IMR-90 (cell line): ENCODE results near the gene KRTAP5-3. TPM values are rescaled to one million over a fixed set of nuclear protein-coding genes. Genes with fewer than 3 reads are reported as not detected.

ENCODE experiments used
- ATAC-seq: fragments of 200-7000 bp; cut with Tn5 transposase; 2 replicates; pipeline ENCODE4 v1.9.1; 2020; ENCODE audit warnings: low read depth, mild to moderate bottlenecking, moderate library complexity
- BruUV-seq: library from RNA; stranded (reverse); fragments of 400-500 nt; replicated peaks from 2 replicates; lab custom pipeline; 2021; lab: Mats Ljungman, UMichigan
- CTCF ChIA-PET: fragments of 300-600 bp; formaldehyde crosslinking; extraction: SDS; loops from one replicate; lab custom pipeline; 2021; ENCODE audit warnings: antibody characterized with exemption; lab: Yijun Ruan, JAX
- POLR2A ChIA-PET: fragments of 300-600 bp; sonication (Branson Sonifier 250); formaldehyde crosslinking; loops from one replicate; lab custom pipeline; 2022; ENCODE audit warnings: antibody characterized with exemption; ENCODE audit not compliant: unreplicated experiment; lab: Charles Lee
- DNase-seq: peaks from one replicate; pipeline ENCODE4 v3.0.0; 2013
- H2AFZ ChIP-seq: replicated peaks from 2 replicates; pipeline ENCODE3; 2013; ENCODE audit warnings: low read length, mild to moderate bottlenecking; ENCODE audit not compliant: poor library complexity
- H2AK5ac ChIP-seq: 2 replicates; pipeline ENCODE4 v1.6.1; 2013; ENCODE audit warnings: low read depth, low read length, inconsistent platforms
- H2AK9ac ChIP-seq: replicated peaks from 2 replicates; pipeline ENCODE3; 2013; ENCODE audit warnings: mild to moderate bottlenecking, low read depth, low read length, moderate library complexity; ENCODE audit not compliant: poor library complexity
- H2BK120ac ChIP-seq: 2 replicates; pipeline ENCODE4 v1.6.1; 2013; ENCODE audit warnings: low read depth, low read length, inconsistent platforms
- H2BK15ac ChIP-seq: 3 replicates; pipeline ENCODE4 v1.6.1; 2013; ENCODE audit warnings: low read depth, low read length, inconsistent platforms
- H2BK20ac ChIP-seq: 2 replicates; pipeline ENCODE4 v1.6.1; 2013; ENCODE audit warnings: low read depth, mild to moderate bottlenecking, inconsistent platforms, low read length, moderate library complexity
- H2BK5ac ChIP-seq: 2 replicates; pipeline ENCODE4 v1.6.1; 2013; ENCODE audit warnings: mild to moderate bottlenecking, low read depth, low read length, inconsistent platforms; ENCODE audit not compliant: poor library complexity, severe bottlenecking
- H3K14ac ChIP-seq: replicated peaks from 2 replicates; pipeline ENCODE4 v1.6.1; 2013; ENCODE audit warnings: low read depth, low read length, inconsistent platforms
- H3K18ac ChIP-seq: 2 replicates; pipeline ENCODE4 v1.6.1; 2013; ENCODE audit warnings: low read depth, low read length, control low read depth
- H3K23ac ChIP-seq: 2 replicates; pipeline ENCODE4 v1.6.1; 2013; ENCODE audit warnings: low read depth, low read length, inconsistent platforms
- H3K27ac ChIP-seq: 2 replicates; pipeline ENCODE4 v1.5.1; 2013; ENCODE audit warnings: mild to moderate bottlenecking, control low read depth, low read length; ENCODE audit not compliant: insufficient read depth
- H3K27me3 ChIP-seq: 2 replicates; pipeline ENCODE4 v1.6.1; 2013; ENCODE audit warnings: low read length; ENCODE audit not compliant: control insufficient read depth, insufficient read depth
- H3K36me3 ChIP-seq: 2 replicates; pipeline ENCODE4 v1.6.1; 2013; ENCODE audit warnings: low read length, mixed read lengths; ENCODE audit not compliant: control insufficient read depth, insufficient read depth
- H3K4ac ChIP-seq: 2 replicates; pipeline ENCODE4 v1.6.1; 2013; ENCODE audit warnings: low read depth, low read length, inconsistent platforms
- H3K4me1 ChIP-seq: 2 replicates; pipeline ENCODE4 v1.6.1; 2013; ENCODE audit warnings: low read length, mixed read lengths; ENCODE audit not compliant: control insufficient read depth, insufficient read depth
- H3K4me2 ChIP-seq: 2 replicates; pipeline ENCODE4 v1.6.1; 2013; ENCODE audit warnings: low read depth, mild to moderate bottlenecking, control low read depth, low read length, moderate library complexity
- H3K4me3 ChIP-seq: 2 replicates; pipeline ENCODE4 v1.5.1; 2013; ENCODE audit warnings: low read depth, mild to moderate bottlenecking, control low read depth, low read length, moderate library complexity; ENCODE audit not compliant: insufficient read depth
- H3K56ac ChIP-seq: 2 replicates; pipeline ENCODE4 v1.6.1; 2013; ENCODE audit warnings: low read length, inconsistent platforms; ENCODE audit not compliant: insufficient read depth; ENCODE audit errors: extremely low read depth
- H3K79me1 ChIP-seq, 2 experiments: 2 replicates each; pipeline ENCODE4 v1.6.1; 2013; ENCODE audit warnings: low read length in 2 of 2, inconsistent platforms in 1 of 2, low read depth in 1 of 2
- H3K9ac ChIP-seq: 2 replicates; pipeline ENCODE4 v1.6.1; 2013; ENCODE audit warnings: low read depth, low read length, control low read depth
- H3K9me1 ChIP-seq: 2 replicates; pipeline ENCODE4 v1.6.1; 2013; ENCODE audit warnings: low read length, inconsistent platforms; ENCODE audit not compliant: insufficient read depth
- H3K9me3 ChIP-seq: 2 replicates; pipeline ENCODE4 v1.6.1; 2013; ENCODE audit warnings: low read length; ENCODE audit not compliant: control insufficient read depth, insufficient read depth
- H4K20me1 ChIP-seq: 2 replicates; pipeline ENCODE4 v1.6.1; 2013; ENCODE audit warnings: low read length, inconsistent platforms; ENCODE audit not compliant: insufficient read depth
- H4K5ac ChIP-seq: 2 replicates; pipeline ENCODE4 v1.6.1; 2013; ENCODE audit warnings: mild to moderate bottlenecking, low read depth, low read length, control low read depth
- H4K8ac ChIP-seq, 2 experiments: 2 replicates each; pipeline ENCODE4 v1.6.1; 2013; ENCODE audit warnings: low read depth in 2 of 2, low read length in 2 of 2, control low read depth in 1 of 2, inconsistent platforms in 1 of 2
- H4K91ac ChIP-seq: 2 replicates; pipeline ENCODE4 v1.6.1; 2013; ENCODE audit warnings: low read depth, low read length, inconsistent platforms; ENCODE audit not compliant: insufficient read depth
- BHLHE40 ChIP-seq: fragments of 150-350 bp; IDR thresholded peaks from 2 replicates; pipeline ENCODE4 v1.6.1; 2016; ENCODE audit warnings: mild to moderate bottlenecking, low read depth, low read length
- CEBPB ChIP-seq: IDR thresholded peaks from 2 replicates; pipeline ENCODE4 v1.6.1; 2012; ENCODE audit warnings: low read depth, low read length, improper control_type of control experiment
- CHD1 ChIP-seq: IDR thresholded peaks from 2 replicates; pipeline ENCODE4 v1.6.1; 2012; ENCODE audit warnings: low read depth, low read length, improper control_type of control experiment
- CTCF ChIP-seq: conservative IDR thresholded peaks from 2 replicates; pipeline ENCODE4 v1.5.1; 2012; ENCODE audit warnings: mild to moderate bottlenecking, low read depth, low read length, improper control_type of control experiment
- ELK1 ChIP-seq: fragments of 150-350 bp; IDR thresholded peaks from 2 replicates; pipeline ENCODE4 v1.6.1; 2016; ENCODE audit warnings: low read depth, mild to moderate bottlenecking, low read length, moderate library complexity, borderline replicate concordance
- FOS ChIP-seq: fragments of 150-350 bp; IDR thresholded peaks from 2 replicates; pipeline ENCODE4 v1.6.1; 2016; ENCODE audit warnings: low read depth, low read length
- MAFK ChIP-seq: IDR thresholded peaks from 2 replicates; pipeline ENCODE4 v1.6.1; 2012; ENCODE audit warnings: low read depth, low read length, improper control_type of control experiment
- MAZ ChIP-seq: IDR thresholded peaks from 2 replicates; pipeline ENCODE4 v1.6.1; 2012; ENCODE audit warnings: low read depth, mild to moderate bottlenecking, low read length, improper control_type of control experiment, moderate library complexity, borderline replicate concordance
- NFE2L2 ChIP-seq: fragments of 150-350 bp; IDR thresholded peaks from 2 replicates; pipeline ENCODE4 v1.6.1; 2016; ENCODE audit warnings: low read depth, mild to moderate bottlenecking, low read length
- RCOR1 ChIP-seq: IDR thresholded peaks from 2 replicates; pipeline ENCODE4 v1.6.1; 2012; ENCODE audit warnings: mild to moderate bottlenecking, low read length, improper control_type of control experiment; ENCODE audit not compliant: insufficient replicate concordance
- RFX5 ChIP-seq: IDR thresholded peaks from 2 replicates; pipeline ENCODE4 v1.8.0; 2012; ENCODE audit warnings: low read depth, mild to moderate bottlenecking, low read length, moderate library complexity
- SMC3 ChIP-seq: fragments of 150-350 bp; IDR thresholded peaks from 2 replicates; pipeline ENCODE4 v1.6.1; 2016; ENCODE audit warnings: low read depth, mild to moderate bottlenecking, antibody characterized with exemption, low read length, moderate library complexity
- USF2 ChIP-seq: fragments of 150-350 bp; IDR thresholded peaks from 2 replicates; pipeline ENCODE4 v1.6.1; 2017; ENCODE audit warnings: mild to moderate bottlenecking, antibody characterized with exemption, low read length, low read depth
- WGBS, 2 experiments: methylation state at CpG; one replicate each; pipeline versions ENCODE4 v1.1.5 to v1.1.7; 2013; ENCODE audit warnings: missing lambda C conversion rate in 2 of 2; ENCODE audit not compliant: insufficient read length in 1 of 2; ENCODE audit errors: extremely low coverage in 2 of 2; 5-methylcytosine and 5-hydroxymethylcytosine counted together
- dilution Hi-C: fragments of 300-500 bp; cut with HindIII; formaldehyde crosslinking; loops from one replicate; pipeline ENCODE4 v1.14.3; 2018; ENCODE audit warnings: low sequenced_read_pairs; ENCODE audit not compliant: unreplicated experiment
- in situ Hi-C: fragments of 300-500 bp; cut with MboI; formaldehyde crosslinking; loops from 3 replicates; pipeline ENCODE4 v1.14.3; 2019; ENCODE audit warnings: low sequenced_read_pairs, inconsistent platforms, mixed read lengths
- intact Hi-C: fragments of 100-400 bp; cut with micrococcal nuclease; formaldehyde crosslinking; loops from 2 replicates; pipeline ENCODE4 v1.10.0; 2022
- polyA plus RNA-seq, 3 experiments: library from polyadenylated mRNA; depleted of rRNA; stranded (reverse); fragments of >200 nt; gene quantifications; 2 replicates each; pipeline ENCODE4 v1.2.3, GENCODE V29; 2012; ENCODE audit warnings: low replicate concordance in 1 of 3
- total RNA-seq: library from RNA; depleted of rRNA; stranded (reverse); fragments of >200 nt; gene quantifications from 2 replicates; pipeline ENCODE4 v1.2.3, GENCODE V29; 2012

The KRTAP5-3 gene
- total and polyA plus RNA-seq, 2 of the 4 experiments (the other 2 are of a cell fraction) = not detected

GRCh38 chr11:1619449-1619848 is 11.2 kb upstream of the KRTAP5-3 start:
- no peak overlapping the region for H3K9ac ChIP-seq
- in situ Hi-C loops (no loop called here), intact Hi-C loops (no loop called here), dilution Hi-C loops (no loop called here)
- no peak overlapping the region for H3K4me2 ChIP-seq
- no peak overlapping the region for H3K56ac ChIP-seq
- no peak for TF ChIP-seq CEBPB
- no peak for TF ChIP-seq SMC3
- TF ChIP-seq BHLHE40 = no peak
- TF ChIP-seq RFX5 = no peak
- TF ChIP-seq CHD1 = no peak
- TF ChIP-seq RCOR1 = no peak
- no peak for TF ChIP-seq NFE2L2
- TF ChIP-seq MAZ = no peak
- no peak for TF ChIP-seq CTCF
- TF ChIP-seq USF2 = no peak
- no peak for TF ChIP-seq MAFK
- no peak for TF ChIP-seq ELK1
- TF ChIP-seq FOS = no peak
- H2AK9ac ChIP-seq = no peak overlapping the region
- H3K9me1 ChIP-seq = no peaks in the 10 kb centered on the region
- WGBS, 2 experiments = no CpG with 5 or more reads among the region's 10 CpGs
- H4K91ac ChIP-seq = no peak overlapping the region
- ATAC-seq = no peak
- no peaks in the 10 kb centered on the region for H3K36me3 ChIP-seq
- BruUV-seq = no TSS peak
- ChIA-PET POLR2A (no interaction called here), CTCF (interaction anchor here (0.6 kb wide), 1 partner anchor 130 kb away, joined by 3 read pairs; no protein-coding TSS in a partner anchor)
- H2BK5ac ChIP-seq = no peak overlapping the region
- DNase-seq = peak; percentile 15
- H2BK15ac ChIP-seq = no peak overlapping the region
- H3K27ac ChIP-seq = no peak overlapping the region
- H3K4me3 ChIP-seq = no peak overlapping the region
- H3K23ac ChIP-seq = no peak overlapping the region
- 0 out of 2 replicates have a peak, but pooled peaks cover 2% of the 10 kb centered on the region for H3K9me3 ChIP-seq
- no peak overlapping the region for H3K14ac ChIP-seq
- H3K18ac ChIP-seq = no peak overlapping the region
- H2AFZ ChIP-seq = no peak overlapping the region
- H2BK120ac ChIP-seq = no peak overlapping the region
- peaks cover 26% of the 10 kb centered on the region for H3K27me3 ChIP-seq
- no peak overlapping the region for H2BK20ac ChIP-seq
- H4K5ac ChIP-seq = no peak overlapping the region
- H4K8ac ChIP-seq = no peak overlapping the region
- no peaks in the 10 kb centered on the region for H3K4me1 ChIP-seq
- H3K79me1 ChIP-seq = no peaks in the 10 kb centered on the region
- no peaks in the 10 kb centered on the region for H4K20me1 ChIP-seq
- no peak overlapping the region for H2AK5ac ChIP-seq
- H3K4ac ChIP-seq = no peak overlapping the region
